HFF-Myc (cell line): ENCODE data around the gene TOPORS.

Experiments used
- DNase-seq: peaks from one replicate; pipeline ENCODE4 v3.0.0-alpha.2; 2011; ENCODE audit warnings: low read depth; ENCODE audit errors: extremely low read depth
- H3K4me3 ChIP-seq: replicated peaks from 2 replicates; pipeline ENCODE4 v1.5.1; 2011; ENCODE audit warnings: low read depth, mild to moderate bottlenecking, control low read depth, low read length
- TF ChIP-seq, protein P1 (sequence below): IDR thresholded peaks from 2 replicates; pipeline ENCODE4 v1.5.1; 2012; ENCODE audit warnings: mild to moderate bottlenecking, low read depth, low read length, control low read depth; ENCODE audit errors: missing control alignments

Gene TOPORS

DNA sequence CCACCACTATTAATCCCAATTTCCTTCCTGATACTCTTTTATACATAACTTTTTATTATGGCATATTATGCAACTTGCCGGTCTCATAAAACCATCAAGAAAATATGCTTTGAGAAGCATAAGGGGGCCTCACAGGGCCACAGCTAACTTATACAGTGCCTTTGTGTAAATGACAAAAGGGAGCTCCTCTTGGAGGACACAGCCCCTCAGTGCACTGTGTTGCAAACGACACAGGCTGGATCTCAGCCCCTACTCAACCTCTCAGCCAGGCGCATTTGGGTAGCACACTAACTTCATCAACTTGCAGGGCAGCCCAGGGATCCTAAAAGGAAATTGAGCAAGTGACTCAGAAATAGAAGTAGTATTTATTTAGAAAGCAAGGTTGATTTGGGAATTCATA lies 61.8 kb downstream of the TOPORS start:
- H3K4me3 ChIP-seq: no peak overlapping the region
- TF ChIP-seq, protein P1, sequence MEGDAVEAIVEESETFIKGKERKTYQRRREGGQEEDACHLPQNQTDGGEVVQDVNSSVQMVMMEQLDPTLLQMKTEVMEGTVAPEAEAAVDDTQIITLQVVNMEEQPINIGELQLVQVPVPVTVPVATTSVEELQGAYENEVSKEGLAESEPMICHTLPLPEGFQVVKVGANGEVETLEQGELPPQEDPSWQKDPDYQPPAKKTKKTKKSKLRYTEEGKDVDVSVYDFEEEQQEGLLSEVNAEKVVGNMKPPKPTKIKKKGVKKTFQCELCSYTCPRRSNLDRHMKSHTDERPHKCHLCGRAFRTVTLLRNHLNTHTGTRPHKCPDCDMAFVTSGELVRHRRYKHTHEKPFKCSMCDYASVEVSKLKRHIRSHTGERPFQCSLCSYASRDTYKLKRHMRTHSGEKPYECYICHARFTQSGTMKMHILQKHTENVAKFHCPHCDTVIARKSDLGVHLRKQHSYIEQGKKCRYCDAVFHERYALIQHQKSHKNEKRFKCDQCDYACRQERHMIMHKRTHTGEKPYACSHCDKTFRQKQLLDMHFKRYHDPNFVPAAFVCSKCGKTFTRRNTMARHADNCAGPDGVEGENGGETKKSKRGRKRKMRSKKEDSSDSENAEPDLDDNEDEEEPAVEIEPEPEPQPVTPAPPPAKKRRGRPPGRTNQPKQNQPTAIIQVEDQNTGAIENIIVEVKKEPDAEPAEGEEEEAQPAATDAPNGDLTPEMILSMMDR: no peak
- DNase-seq: no peak
